Endothelial cell of umbilical vein (primary cell): ENCODE data around the gene MPST. TPM values are rescaled to one million over a fixed set of nuclear protein-coding genes. Genes with fewer than 3 reads are reported as not detected.

Experiments
- BruUV-seq: library from RNA; stranded (reverse); fragments of 400-500 nt; replicated peaks from 2 replicates; lab custom pipeline; 2021; lab: Mats Ljungman, UMichigan
- CTCF ChIA-PET: fragments of 300-600, 350-600 bp; sonication (Branson Sonifier 250); formaldehyde crosslinking; loops from one replicate; lab custom pipeline; 2021; ENCODE audit warnings: antibody characterized with exemption, inconsistent platforms; lab: Charles Lee
- POLR2A ChIA-PET: fragments of 300-600, 350-600 bp; sonication (Branson Sonifier 250); formaldehyde crosslinking; loops from one replicate; lab custom pipeline; 2021; ENCODE audit warnings: antibody characterized with exemption, inconsistent platforms; lab: Charles Lee
- DNase-seq: peaks from one replicate; pipeline ENCODE4 v3.0.0-alpha.2; 2011; ENCODE audit warnings: low read depth, low spot score
- FAIRE-seq: peaks from 2 replicates; lab custom pipeline; 2011; peaks lifted over from hg19 to GRCh38; lab: Jason Lieb, UNC
- H2AFZ ChIP-seq: 2 replicates; pipeline ENCODE4 v1.6.0; 2012; ENCODE audit warnings: low read depth, low read length, control low read depth, inconsistent platforms
- H3K27ac ChIP-seq: 2 replicates; pipeline ENCODE4 v1.5.1; 2011; ENCODE audit warnings: low read depth, mild to moderate bottlenecking, control low read depth, low read length, moderate library complexity; ENCODE audit not compliant: insufficient read depth
- H3K27me3 ChIP-seq, 2 experiments: 2 replicates each; pipeline versions ENCODE4 v1.6.0 to v1.6.1; 2011; ENCODE audit warnings: low read length in 2 of 2, mixed read lengths in 1 of 2; ENCODE audit not compliant: control insufficient read depth in 2 of 2, insufficient read depth in 2 of 2
- H3K36me3 ChIP-seq, 2 experiments: 2 replicates in 1 of 2; 3 replicates in 1 of 2; pipeline ENCODE4 v1.5.1; 2011; ENCODE audit warnings: low read length in 2 of 2, mild to moderate bottlenecking in 1 of 2, moderate library complexity in 1 of 2; ENCODE audit not compliant: control insufficient read depth in 2 of 2, insufficient read depth in 2 of 2; ENCODE audit errors: extremely low read depth in 1 of 2
- H3K4me1 ChIP-seq: 3 replicates; pipeline ENCODE4 v1.5.1; 2011; ENCODE audit warnings: mild to moderate bottlenecking, low read length; ENCODE audit not compliant: control insufficient read depth, insufficient read depth; ENCODE audit errors: extremely low read depth
- H3K4me2 ChIP-seq: 2 replicates; pipeline ENCODE4 v1.6.1; 2011; ENCODE audit warnings: low read length, control low read depth, mixed read lengths; ENCODE audit not compliant: insufficient read depth
- H3K4me3 ChIP-seq, 3 experiments: fragments of 200-600 bp in 1 of 3; sonication (generic), shearing (Covaris generic) in 1 of 3; replicated peaks in 1 of 3; 2 replicates each; pipeline ENCODE4 v1.5.1; 2011 to 2016; ENCODE audit warnings: control low read depth in 3 of 3, low read length in 3 of 3, mild to moderate bottlenecking in 2 of 3, inconsistent platforms in 1 of 3, low read depth in 1 of 3, moderate library complexity in 1 of 3; ENCODE audit not compliant: insufficient read depth in 1 of 3
- H3K79me2 ChIP-seq: 2 replicates; pipeline ENCODE4 v1.6.0; 2012; ENCODE audit warnings: low read length, inconsistent platforms; ENCODE audit not compliant: control insufficient read depth, insufficient read depth
- H3K9ac ChIP-seq: replicated peaks from 2 replicates; pipeline ENCODE3; 2011; ENCODE audit warnings: low read length, control low read depth; ENCODE audit not compliant: insufficient read depth; ENCODE audit errors: extremely low read depth
- H3K9me1 ChIP-seq: replicated peaks from 3 replicates; pipeline ENCODE4 v1.6.0; 2011; ENCODE audit warnings: mild to moderate bottlenecking, low read length; ENCODE audit not compliant: control insufficient read depth, insufficient read depth; ENCODE audit errors: extremely low read depth
- H3K9me3 ChIP-seq: replicated peaks from 2 replicates; pipeline ENCODE4 v1.5.1; 2012; ENCODE audit warnings: low read length, inconsistent platforms; ENCODE audit not compliant: control insufficient read depth, insufficient read depth
- H4K20me1 ChIP-seq: replicated peaks from 2 replicates; pipeline ENCODE3; 2011; ENCODE audit warnings: mild to moderate bottlenecking, low read length; ENCODE audit not compliant: control insufficient read depth, insufficient read depth; ENCODE audit errors: extremely low read depth
- CTCF ChIP-seq, 2 donors: IDR thresholded peaks; 1 replicate in 1 of 2; 2 replicates in 1 of 2; pipeline ENCODE4 v1.5.1; 2011; ENCODE audit warnings: low read length in 2 of 2, mild to moderate bottlenecking in 2 of 2, moderate library complexity in 2 of 2, control low read depth in 1 of 2, inconsistent platforms in 1 of 2, low read depth in 1 of 2; ENCODE audit not compliant: insufficient read depth in 1 of 2; ENCODE audit errors: extremely low read depth in 1 of 2
- EZH2 ChIP-seq: IDR thresholded peaks from 2 replicates; pipeline ENCODE4 v1.6.1; 2012; ENCODE audit warnings: borderline replicate concordance, low read depth, mild to moderate bottlenecking, moderate library complexity, low read length, inconsistent platforms; ENCODE audit not compliant: severe bottlenecking
- FOS ChIP-seq: IDR thresholded peaks from 2 replicates; pipeline ENCODE4 v1.6.1; 2011; ENCODE audit warnings: mild to moderate bottlenecking, low read length, moderate library complexity, borderline replicate concordance; ENCODE audit not compliant: insufficient read depth
- GATA2 ChIP-seq: IDR thresholded peaks from 2 replicates; pipeline ENCODE4 v1.7.0; 2011; ENCODE audit warnings: low read depth, mild to moderate bottlenecking, moderate library complexity, mixed read lengths, low read length; ENCODE audit not compliant: insufficient read length, insufficient read depth
- JUN ChIP-seq: IDR thresholded peaks from 2 replicates; pipeline ENCODE4 v1.6.1; 2011; ENCODE audit warnings: borderline replicate concordance, low read depth; ENCODE audit not compliant: insufficient read length, insufficient read depth
- MAX ChIP-seq: IDR thresholded peaks from 2 replicates; pipeline ENCODE4 v1.6.1; 2011; ENCODE audit not compliant: insufficient read depth, insufficient read length
- MYC ChIP-seq: IDR thresholded peaks from one replicate; pipeline ENCODE4 v1.6.1; 2011; ENCODE audit warnings: mild to moderate bottlenecking, low read depth, low read length
- POLR2A ChIP-seq: IDR thresholded peaks from 2 replicates; pipeline ENCODE4 v1.6.1; 2012; ENCODE audit warnings: low read depth, mild to moderate bottlenecking, control low read depth, low read length
- POLR2AphosphoS5 ChIP-seq: IDR thresholded peaks from 2 replicates; pipeline ENCODE4 v1.6.1; 2012; ENCODE audit warnings: low read depth, mild to moderate bottlenecking, control low read depth, low read length, moderate library complexity; ENCODE audit not compliant: insufficient read depth
- dilution Hi-C: fragments of 300-500 bp; cut with MboI; formaldehyde crosslinking; loops from one replicate; pipeline ENCODE4 v1.15.0; 2019; ENCODE audit warnings: low sequenced_read_pairs; ENCODE audit not compliant: extremely low pct_ligation_motif_present
- intact Hi-C: fragments of 100-400 bp; cut with micrococcal nuclease; formaldehyde crosslinking; loops from one replicate; pipeline ENCODE4 v1.10.0; 2022
- polyA plus RNA-seq, 4 experiments: library from polyadenylated mRNA; depleted of rRNA in 3 of 4; stranded (reverse) in 3 of 4; unstranded in 1 of 4; fragments of >200 nt; gene quantifications; 2 replicates each; pipeline versions ENCODE4 v1.2.1 to v1.2.3, GENCODE V29; 2011 to 2012; ENCODE audit warnings: missing spikeins in 1 of 4
- total RNA-seq: library from RNA; stranded (reverse); gene quantifications from 2 replicates; pipeline ENCODE4 v1.2.3, GENCODE V29; 2021

The MPST gene
- total and polyA plus RNA-seq, 2 donors (not counting 3 experiments of a cell fraction or from before 2014, with no cell fraction given): 93.2 to 124 TPM

- dilution Hi-C loops: no loop called here
- intact Hi-C loops: loop anchor here (10.0 kb wide), 1 partner anchor 421 kb away; no protein-coding TSS in a partner anchor
- CTCF ChIA-PET: no interaction called here
These were observed 34.2 kb upstream of the MPST start for GRCh38 chr22:36985211-36985889.

More at GRCh38 chr22:36985211-36985889, 34.2 kb upstream of the MPST start:
- no peaks in the 10 kb centered on the region for H3K4me1 ChIP-seq
- H3K36me3 ChIP-seq: no peaks in the 10 kb centered on the region
- H3K27me3 ChIP-seq: peaks cover 5 to 8% of the 10 kb centered on the region in 2 experiments
- no peak overlapping the region for H3K9ac ChIP-seq
- H3K4me3 ChIP-seq: no peak overlapping the region
- no peaks in the 10 kb centered on the region for H3K9me1 ChIP-seq
- no peak overlapping the region for H3K4me2 ChIP-seq
- no peaks in the 10 kb centered on the region for H4K20me1 ChIP-seq
- H3K9me3 ChIP-seq: peaks cover 2% of the 10 kb centered on the region
- FAIRE-seq (no peak), DNase-seq (no peak)
- H3K27ac ChIP-seq: no peak overlapping the region
- POLR2A ChIA-PET: no interaction called here
- no peaks in the 10 kb centered on the region for H3K79me2 ChIP-seq
- no peak overlapping the region for H2AFZ ChIP-seq
- no TSS peak for BruUV-seq
- TF ChIP-seq GATA2: no peak
- TF ChIP-seq FOS: no peak
- TF ChIP-seq MAX: no peak
- TF ChIP-seq CTCF (IDR thresholded peaks at IDR 0.05; ENCODE audit: extremely low read depth in 1 of 2, insufficient read depth in 1 of 2, low read depth in 1 of 2, low read length in 2 of 2): no peak
- TF ChIP-seq JUN: no peak
- no peak for TF ChIP-seq POLR2A
- TF ChIP-seq POLR2AphosphoS5: no peak
- no peak for TF ChIP-seq MYC
- TF ChIP-seq EZH2: no peak
